ENCODE data around the gene NFIB.

GRCh38 chr9:14356351-14357265, 42.7 kb upstream of the NFIB start:
- no peak for TF ChIP-seq POLR2A (IDR thresholded peaks at IDR 0.05)
- TF ChIP-seq CTCF (IDR thresholded peaks at IDR 0.05): no peak

All from body of pancreas (tissue), 4 donors.